Parathyroid adenoma (tissue), 2 donors: Measurements from ENCODE around the gene RBBP8NL.

Source experiments
- H2AFZ ChIP-seq: fragments of 300-600 bp; sonication (generic); one replicate; pipeline ENCODE4 v1.7.0; 2017; ENCODE audit warnings: antibody characterized with exemption, mild to moderate bottlenecking
- H3K27ac ChIP-seq: fragments of 300-600 bp; sonication (generic); one replicate; pipeline ENCODE4 v1.7.0; 2017
- H3K27me3 ChIP-seq: fragments of 300-600 bp; sonication (generic); one replicate; pipeline ENCODE4 v1.7.0; 2017; ENCODE audit warnings: low read length; ENCODE audit not compliant: control insufficient read depth, insufficient read depth
- H3K36me3 ChIP-seq: fragments of 300-600 bp; sonication (generic); one replicate; pipeline ENCODE4 v1.7.0; 2017; ENCODE audit warnings: low read length; ENCODE audit not compliant: control insufficient read depth, insufficient read depth
- H3K4me1 ChIP-seq: fragments of 300-600 bp; sonication (generic); one replicate; pipeline ENCODE4 v1.7.0; 2017; ENCODE audit warnings: control low read depth
- H3K4me2 ChIP-seq: fragments of 300-600 bp; sonication (generic); one replicate; pipeline ENCODE4 v1.7.0; 2017; ENCODE audit warnings: low read length
- H3K4me3 ChIP-seq: fragments of 300-600 bp; sonication (generic); one replicate; pipeline ENCODE4 v1.7.0; 2017; ENCODE audit warnings: low read depth, low read length
- H3K79me2 ChIP-seq: fragments of 300-600 bp; sonication (generic); one replicate; pipeline ENCODE4 v1.7.0; 2017; ENCODE audit warnings: control low read depth
- H3K9ac ChIP-seq: fragments of 300-600 bp; sonication (generic); one replicate; pipeline ENCODE4 v1.7.0; 2017; ENCODE audit warnings: mild to moderate bottlenecking
- H3K9me3 ChIP-seq: fragments of 300-600 bp; sonication (generic); one replicate; pipeline ENCODE4 v1.7.0; 2017; ENCODE audit warnings: low read length; ENCODE audit not compliant: control insufficient read depth
- TF ChIP-seq, protein P1 (sequence below): fragments of 300-600 bp; sonication (generic); IDR thresholded peaks from one replicate; pipeline ENCODE4 v1.7.0; 2017; ENCODE audit warnings: antibody characterized with exemption, mild to moderate bottlenecking
- donor health status: primary hyperparathyroidism.

The RBBP8NL gene

DNA sequence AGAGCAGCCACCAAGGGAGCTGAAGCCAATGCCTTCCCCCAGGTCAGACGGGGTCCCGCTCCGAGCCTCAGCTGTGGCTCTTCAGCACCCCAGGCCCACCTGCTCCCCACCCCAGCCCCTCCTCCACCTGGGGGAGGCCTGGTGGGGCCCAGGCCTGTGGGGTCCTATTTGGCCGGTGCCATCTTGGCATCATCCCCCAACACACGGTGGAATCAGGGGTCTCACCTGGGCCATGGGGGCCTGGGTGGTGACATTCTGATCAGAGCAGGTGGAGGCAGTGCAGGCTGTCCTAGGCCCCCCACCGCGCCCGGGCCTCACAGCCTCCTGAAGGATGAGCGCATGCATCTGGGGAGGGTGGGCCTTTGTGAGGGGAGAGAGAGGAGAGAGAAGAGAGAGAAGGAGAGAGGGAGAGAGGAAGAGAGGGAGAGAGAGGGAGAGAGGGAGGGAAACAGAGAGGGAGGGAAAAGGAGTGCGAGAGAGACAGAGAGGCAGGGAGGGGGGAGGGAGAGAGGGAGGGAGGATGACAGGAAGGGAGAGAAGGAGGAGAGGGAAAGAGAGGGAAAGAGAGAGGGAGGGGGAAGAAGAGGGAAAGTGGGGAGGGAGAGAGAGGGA, 23.9 kb upstream of the RBBP8NL start:
- Histone ChIP-seq H3K27me3 (no peaks in the 10 kb centered on the region), H3K27ac (no peak overlapping the region)

DNA sequence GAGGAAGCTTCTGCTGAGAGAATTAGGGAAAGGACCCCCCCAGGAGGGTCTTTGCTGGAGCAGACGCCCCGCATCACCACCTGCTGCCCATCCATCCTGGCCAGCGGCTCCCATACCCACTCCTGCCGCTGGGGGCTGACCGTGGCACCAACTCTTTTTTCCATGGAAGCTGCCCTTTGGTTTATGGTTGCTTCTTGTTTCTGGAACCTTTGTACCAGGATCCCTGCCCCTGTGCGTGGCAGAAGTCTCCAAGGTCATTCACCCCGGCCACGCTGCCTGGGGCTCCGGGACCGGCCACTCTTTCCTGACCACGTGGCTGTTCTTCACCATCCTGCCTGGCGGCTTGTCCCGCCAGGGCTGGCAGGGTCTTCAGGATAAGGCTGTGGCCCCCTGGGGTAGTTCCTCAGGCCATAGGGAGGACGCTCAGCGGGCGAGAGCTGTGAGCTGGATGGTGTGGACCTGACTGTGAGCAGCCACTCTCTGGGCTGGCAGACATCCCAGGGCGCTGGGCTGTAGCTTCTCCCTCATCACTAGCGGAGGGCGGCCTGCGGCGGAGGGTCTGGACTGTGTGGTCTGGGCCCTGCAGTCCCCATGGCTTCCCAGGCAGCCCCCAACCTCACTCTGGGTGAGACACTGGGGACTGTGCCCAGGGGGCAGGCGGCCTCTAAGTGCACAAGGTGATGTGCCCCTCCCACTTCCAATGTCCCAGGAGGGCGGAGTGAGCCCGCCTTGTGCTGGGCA, 22.8 kb upstream of the RBBP8NL start:
- Histone ChIP-seq H3K4me3 (no peak overlapping the region), H3K9me3 (no peaks in the 10 kb centered on the region), H3K4me1 (no peaks in the 10 kb centered on the region), H3K79me2 (no peaks in the 10 kb centered on the region), H3K9ac (no peak overlapping the region), H3K27ac (no peak overlapping the region), H3K4me2 (no peak overlapping the region), H2AFZ (no peak overlapping the region), H3K27me3 (no peaks in the 10 kb centered on the region), H3K36me3 (no peaks in the 10 kb centered on the region)
- TF ChIP-seq, protein P1, sequence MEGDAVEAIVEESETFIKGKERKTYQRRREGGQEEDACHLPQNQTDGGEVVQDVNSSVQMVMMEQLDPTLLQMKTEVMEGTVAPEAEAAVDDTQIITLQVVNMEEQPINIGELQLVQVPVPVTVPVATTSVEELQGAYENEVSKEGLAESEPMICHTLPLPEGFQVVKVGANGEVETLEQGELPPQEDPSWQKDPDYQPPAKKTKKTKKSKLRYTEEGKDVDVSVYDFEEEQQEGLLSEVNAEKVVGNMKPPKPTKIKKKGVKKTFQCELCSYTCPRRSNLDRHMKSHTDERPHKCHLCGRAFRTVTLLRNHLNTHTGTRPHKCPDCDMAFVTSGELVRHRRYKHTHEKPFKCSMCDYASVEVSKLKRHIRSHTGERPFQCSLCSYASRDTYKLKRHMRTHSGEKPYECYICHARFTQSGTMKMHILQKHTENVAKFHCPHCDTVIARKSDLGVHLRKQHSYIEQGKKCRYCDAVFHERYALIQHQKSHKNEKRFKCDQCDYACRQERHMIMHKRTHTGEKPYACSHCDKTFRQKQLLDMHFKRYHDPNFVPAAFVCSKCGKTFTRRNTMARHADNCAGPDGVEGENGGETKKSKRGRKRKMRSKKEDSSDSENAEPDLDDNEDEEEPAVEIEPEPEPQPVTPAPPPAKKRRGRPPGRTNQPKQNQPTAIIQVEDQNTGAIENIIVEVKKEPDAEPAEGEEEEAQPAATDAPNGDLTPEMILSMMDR, result no peak

More for the DNA sequence above, 23.9 kb upstream of the RBBP8NL start:
- TF ChIP-seq, protein P1, result no peak
- H2AFZ ChIP-seq, result no peak overlapping the region
- H3K4me3 ChIP-seq, result no peak overlapping the region
- H3K36me3 ChIP-seq, result no peaks in the 10 kb centered on the region
- H3K9ac ChIP-seq, result no peak overlapping the region
- H3K9me3 ChIP-seq, result no peaks in the 10 kb centered on the region
- no peak overlapping the region for H3K4me2 ChIP-seq
- H3K79me2 ChIP-seq, result no peaks in the 10 kb centered on the region
- no peaks in the 10 kb centered on the region for H3K4me1 ChIP-seq

DNA sequence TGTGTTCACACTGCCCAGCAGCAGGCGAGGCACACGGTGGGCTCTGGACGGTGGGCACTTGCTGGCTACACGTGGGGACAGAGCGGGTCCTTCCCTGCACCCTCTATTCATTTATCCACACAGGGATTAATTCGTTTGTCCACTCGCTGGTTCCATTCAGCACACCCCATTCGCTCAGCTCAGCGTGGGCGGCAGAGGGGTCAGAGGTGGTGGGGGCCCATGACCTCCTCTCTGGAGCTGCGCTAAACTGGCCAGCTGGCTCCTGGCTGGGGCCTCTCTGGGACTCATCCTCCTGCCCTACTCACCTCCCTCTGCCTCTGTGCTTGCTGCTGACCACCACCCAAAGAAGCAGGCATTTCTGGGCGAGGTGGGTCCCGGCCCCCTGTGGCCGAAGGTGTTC, 21.4 kb upstream of the RBBP8NL start:
- Histone ChIP-seq H3K4me3 (no peak overlapping the region), H3K79me2 (no peaks in the 10 kb centered on the region), H3K4me1 (no peaks in the 10 kb centered on the region), H3K9me3 (no peaks in the 10 kb centered on the region), H3K27me3 (no peaks in the 10 kb centered on the region), H3K9ac (no peak overlapping the region), H2AFZ (no peak overlapping the region), H3K4me2 (no peak overlapping the region), H3K27ac (no peak overlapping the region), H3K36me3 (no peaks in the 10 kb centered on the region)
- TF ChIP-seq, protein P1, result no peak

DNA sequence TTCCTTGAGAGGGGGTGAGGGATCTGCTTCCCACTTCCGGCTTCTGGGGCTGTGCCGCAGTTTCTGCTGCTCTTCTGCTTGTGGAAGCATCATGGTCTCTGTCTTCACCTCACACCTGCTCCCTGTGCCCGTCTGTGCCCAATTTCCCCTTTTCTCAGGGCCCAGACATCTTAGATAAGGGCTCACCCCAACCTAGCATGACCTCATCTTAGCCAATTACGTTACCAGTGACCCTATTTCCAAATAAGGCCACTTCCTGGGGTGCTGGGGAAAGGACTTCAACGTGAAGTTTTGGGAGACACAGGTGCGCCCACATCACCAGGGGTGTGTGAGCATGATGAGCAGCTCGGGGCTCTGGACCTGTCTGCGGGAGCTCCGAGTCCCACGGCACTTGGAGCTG, 20.7 kb upstream of the RBBP8NL start:
- Histone ChIP-seq H3K4me2 (no peak overlapping the region), H3K36me3 (no peaks in the 10 kb centered on the region), H3K27ac (no peak overlapping the region), H3K4me1 (no peaks in the 10 kb centered on the region), H3K4me3 (no peak overlapping the region), H3K9ac (no peak overlapping the region), H3K9me3 (no peaks in the 10 kb centered on the region), H2AFZ (no peak overlapping the region), H3K27me3 (no peaks in the 10 kb centered on the region), H3K79me2 (no peaks in the 10 kb centered on the region)
- TF ChIP-seq, protein P1, result no peak
